Medulla oblongata (tissue), 1 donor: ENCODE data around the gene GOLIM4.

ENCODE experiments used
- DNase-seq: peaks from one replicate; pipeline ENCODE4 v3.0.0-alpha.2; 2015; ENCODE audit errors: extremely low spot score

The GOLIM4 gene

GRCh38 chr3:168100777-168101492, 5.2 kb upstream of the GOLIM4 start:
- DNase-seq: no peak

DNA sequence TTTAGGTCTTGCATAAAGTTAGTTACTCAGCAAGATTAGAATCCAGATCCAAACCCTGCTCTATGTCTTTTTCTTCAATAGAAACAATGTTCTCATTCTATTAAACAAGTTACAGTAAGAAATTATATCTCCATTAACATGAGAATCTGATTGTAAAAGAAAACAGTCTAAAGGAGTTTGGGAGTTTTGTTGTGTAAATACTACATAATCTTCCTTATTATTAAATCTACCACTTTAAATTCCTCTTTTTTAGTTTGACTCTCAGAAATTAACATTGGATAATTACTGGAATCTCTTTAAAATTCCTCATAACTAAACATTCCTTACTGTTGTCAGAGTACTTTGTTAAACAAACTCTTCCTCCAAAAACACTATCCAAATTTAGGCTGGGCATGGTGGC, 1.7 kb upstream of the GOLIM4 start:
- DNase-seq: no peak

GRCh38 chr3:168096210-168096652, 507 bp upstream of the GOLIM4 start:
- DNase-seq: peak; percentile 73

DNA sequence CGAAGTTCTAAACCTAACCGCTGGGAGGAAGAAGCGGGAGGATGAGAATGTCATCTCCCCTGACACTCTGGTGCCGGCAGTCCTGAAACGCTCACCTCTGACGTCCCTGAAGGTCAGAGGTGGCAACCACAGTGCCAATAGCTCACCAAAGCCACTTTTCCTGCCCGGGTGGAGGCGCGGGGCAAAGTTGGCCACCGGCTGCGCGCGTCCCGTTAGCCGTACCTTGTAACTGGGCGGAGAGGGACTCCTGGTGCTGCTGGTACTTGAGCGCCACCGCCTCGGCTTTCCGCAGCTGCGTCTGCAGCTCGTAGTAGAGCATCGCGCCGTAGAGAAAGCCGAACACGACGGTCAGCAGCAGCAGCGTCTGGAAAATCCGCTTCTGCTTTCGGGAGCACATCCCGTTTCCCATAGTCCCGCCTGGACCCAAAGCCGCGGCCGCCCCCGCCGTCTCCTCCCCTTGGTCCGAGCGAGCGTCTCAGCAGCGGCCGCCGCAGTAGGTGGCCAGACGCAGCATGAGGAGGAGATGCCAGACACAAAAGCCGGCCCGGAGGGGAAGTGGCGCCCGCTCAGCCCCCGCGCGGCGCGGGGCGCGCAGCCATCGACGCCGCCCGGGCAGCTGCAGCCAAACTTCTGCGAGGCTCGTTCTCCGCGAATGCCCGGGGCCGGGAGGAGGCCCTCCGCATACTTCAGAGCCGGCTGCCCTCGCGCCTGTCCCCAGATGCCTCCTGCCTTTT, 680 bp downstream of the GOLIM4 start:
- DNase-seq: peak; percentile 66

DNA sequence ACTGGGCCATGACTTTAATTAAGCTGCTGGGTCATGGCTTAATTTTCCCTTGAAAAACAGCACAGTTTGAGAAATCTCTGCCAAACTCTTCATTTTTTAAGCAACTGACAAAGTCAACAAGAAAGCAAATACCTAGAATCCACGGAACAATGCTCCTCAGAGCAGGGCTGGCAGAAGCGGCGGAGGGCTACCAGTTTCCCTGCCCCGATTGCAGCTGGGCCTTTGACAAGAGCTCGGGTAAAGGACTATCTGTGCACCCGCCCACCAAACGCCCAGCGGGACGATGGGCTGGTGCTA, 1.2 kb downstream of the GOLIM4 start:
- peak; percentile 61 for DNase-seq

DNA sequence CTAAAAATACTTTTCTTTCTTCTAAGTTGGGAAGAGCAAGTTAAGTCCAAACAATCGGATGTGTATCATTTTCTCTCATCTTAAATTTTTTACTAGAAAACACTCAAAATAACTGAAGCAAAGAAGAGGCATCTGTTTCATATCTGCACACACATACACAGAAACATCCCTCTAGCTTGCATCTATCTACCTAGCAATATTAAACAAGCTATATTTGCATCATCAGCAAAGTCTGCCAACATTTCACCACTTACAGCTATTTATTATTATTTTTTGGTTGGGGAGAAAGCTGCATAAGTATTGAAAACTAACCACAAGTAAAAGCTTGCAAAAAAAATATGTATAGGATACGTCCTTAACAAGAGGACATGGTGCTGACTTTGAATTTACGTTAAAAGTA, 1.9 kb downstream of the GOLIM4 start:
- no peak for DNase-seq

DNA sequence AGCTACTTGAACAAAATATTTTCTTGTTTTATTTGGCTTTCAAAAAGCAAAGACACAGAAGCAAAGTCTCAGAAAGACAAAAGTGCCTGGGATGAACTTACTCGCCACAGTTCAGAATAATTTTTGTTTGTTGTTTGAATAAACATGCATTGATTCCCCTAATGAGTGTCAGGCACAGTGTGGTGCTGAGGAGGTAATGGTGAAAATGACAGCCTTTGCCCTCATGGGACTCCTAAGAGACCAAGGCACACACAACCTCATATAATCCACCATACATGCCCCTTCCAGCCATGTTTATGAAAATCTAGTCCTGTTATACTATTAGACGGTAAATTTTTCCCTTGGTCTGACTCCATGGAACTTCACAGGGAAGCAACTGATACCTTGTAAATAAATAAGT, 2.5 kb downstream of the GOLIM4 start:
- DNase-seq: peak; percentile 47

GRCh38 chr3:168091941-168092340, 3.8 kb downstream of the GOLIM4 start:
- DNase-seq: no peak

DNA sequence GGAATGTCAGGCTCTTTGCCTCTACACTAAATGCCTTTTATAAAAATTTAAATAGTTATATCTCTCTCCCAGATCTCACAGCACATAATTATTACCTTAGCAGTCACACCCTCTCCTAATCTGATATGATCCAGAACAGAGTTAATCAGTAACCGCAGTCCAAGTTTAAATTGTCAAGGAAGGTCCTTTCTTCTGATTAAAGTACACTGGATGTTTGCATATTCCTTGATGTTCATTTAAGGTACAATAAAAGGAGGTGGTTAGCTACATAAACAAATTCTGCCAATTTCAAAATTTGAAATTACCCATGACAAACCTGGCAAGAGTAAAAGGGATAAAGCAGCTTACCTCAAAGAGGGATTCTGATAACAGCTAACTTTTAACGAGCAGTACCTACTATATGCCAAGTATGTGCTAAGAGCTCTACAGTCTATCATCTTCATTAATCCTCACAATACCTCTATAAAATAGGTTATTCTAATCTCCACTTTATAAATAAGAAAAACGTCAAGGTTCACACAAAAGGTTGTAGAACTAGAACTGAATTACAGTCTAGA, 4.3 kb downstream of the GOLIM4 start:
- no peak for DNase-seq

GRCh38 chr3:168090306-168091085, 5.2 kb downstream of the GOLIM4 start:
- no peak for DNase-seq

DNA sequence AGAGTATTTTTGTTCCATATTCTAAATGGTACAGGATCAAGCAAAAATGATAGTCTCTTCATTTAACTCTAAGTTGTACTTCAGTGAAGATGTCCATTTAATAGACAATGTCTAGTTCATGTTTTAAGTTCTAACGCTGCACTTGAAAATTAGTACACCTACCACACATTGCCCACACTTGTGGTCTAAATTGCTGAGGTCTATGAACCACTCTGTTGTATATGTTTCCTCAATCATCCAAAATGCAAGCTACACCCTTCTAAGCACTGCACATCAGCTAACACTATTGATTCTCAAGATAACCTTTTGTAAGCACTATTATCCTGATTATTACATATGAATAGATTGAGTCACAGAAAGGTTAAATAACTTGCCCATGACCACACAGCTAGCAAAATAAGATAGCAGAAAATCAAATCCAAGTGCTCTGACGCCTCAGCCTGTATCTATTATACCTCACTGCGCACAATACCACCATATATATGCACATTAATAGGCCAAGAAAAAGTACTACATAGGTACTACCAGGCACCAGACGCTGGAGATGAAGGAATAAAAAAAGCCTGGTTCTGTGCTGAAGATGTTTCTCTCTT, 6.4 kb downstream of the GOLIM4 start:
- no peak for DNase-seq

DNA sequence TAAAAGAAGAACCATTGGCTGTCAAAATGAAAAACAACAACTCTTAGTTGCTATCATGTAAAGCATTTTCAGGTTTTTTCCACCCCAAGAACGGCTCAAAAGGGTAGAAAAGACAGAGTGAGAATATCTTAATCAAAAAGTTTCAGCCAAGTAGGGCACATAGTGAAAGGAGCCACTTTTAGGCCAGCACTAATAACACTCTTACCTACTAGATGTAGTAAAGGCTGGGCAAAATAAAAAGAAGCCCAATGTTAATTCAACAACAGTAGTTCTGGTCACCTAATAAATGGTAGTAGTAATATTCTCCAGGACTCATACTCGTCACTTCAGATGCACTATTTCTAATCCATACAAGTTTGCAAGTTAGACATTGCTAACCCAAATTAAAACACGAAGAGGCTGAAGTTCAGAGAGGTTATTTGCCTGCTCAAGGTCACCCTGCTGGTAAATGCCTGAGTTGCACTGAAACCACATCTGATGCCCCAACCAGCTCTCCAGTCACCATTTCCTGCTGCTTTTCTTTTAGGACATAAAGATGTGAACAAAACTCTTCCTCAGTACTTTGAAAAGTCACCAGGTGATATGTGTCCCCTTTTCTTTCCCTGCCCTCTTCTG, 7.5 kb downstream of the GOLIM4 start:
- DNase-seq: no peak

- no peak for DNase-seq
These were observed 8.2 kb downstream of the GOLIM4 start for GRCh38 chr3:168087539-168087938.

- no peak for DNase-seq
These were observed 9.0 kb downstream of the GOLIM4 start for GRCh38 chr3:168086541-168087260.

DNA sequence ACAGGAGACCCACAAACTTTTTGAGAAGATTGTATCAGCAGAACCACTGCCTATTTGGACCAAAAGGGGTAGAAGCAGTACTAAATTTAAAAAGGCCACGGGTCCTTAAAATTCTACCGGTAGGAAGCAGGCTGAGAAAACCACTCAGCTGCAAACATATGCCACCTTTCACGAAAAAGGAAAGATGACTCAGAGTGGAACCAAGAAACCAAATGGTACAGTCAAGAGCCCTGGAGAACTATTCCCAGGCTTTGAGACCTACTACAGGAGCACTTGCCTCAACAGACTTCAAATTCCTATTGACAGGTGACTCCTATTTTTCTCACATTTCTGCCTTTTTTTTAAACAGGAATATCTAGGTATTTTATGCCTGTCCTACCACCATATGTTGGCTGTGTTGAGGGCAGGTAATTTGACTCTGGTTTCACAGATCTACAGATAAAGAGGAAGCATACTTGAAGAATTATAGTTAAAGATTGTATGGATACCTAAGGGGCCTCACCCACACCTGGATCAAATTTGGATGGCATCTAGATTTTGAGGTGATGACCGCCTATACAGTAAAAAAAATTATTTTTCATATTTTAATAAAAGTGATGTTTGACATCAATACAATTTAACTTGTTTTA, 10.1 kb downstream of the GOLIM4 start:
- DNase-seq: no peak

DNA sequence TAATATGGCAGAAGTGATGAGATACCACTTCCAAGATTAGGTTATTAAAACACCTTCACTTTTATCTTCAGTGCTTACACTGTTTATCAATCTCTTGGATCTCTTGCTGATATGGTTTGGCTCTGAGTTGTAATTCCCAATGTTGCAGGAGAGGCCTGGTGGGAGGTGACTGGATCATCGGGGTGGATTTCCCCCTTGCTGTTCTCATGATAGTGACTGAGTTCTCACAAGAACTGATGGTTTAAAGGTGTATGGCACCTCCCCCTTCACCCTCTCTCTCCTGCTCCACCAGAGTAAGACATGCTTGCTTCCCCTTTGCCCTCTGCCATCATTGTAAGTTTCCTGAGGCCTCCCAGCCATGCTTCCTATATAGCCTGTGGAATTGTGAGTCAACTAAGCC, 11.8 kb downstream of the GOLIM4 start:
- DNase-seq: no peak

GRCh38 chr3:168081856-168082255, 13.9 kb downstream of the GOLIM4 start:
- no peak for DNase-seq

DNA sequence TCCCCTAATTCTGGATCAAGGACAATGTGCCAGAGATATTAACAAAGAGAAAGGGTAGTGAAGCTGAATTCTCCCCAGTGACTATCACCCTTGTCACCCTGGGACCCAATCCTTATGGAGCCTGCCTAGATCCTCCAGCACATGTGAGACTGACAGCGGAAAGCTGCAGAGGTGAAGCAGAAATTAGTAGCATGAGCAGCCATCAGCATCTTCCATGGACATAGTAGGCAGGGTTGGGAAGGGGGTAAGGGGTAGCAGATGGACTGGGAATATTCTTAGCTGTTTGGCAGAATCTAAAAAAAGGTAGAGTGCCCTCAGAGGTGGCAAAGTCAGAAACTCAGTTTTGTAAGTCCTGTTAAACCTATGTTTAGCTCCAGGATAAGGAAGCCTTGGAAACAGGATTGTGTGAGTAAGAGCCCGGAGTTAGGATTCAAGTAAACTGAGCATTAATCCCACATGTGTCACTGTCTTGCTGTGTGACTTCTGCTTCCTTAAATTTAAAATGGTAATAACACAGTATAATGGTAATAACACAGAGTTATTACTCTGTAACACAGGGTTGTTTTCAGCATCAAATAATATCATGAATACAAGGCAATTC, 14.5 kb downstream of the GOLIM4 start:
- no peak for DNase-seq

DNA sequence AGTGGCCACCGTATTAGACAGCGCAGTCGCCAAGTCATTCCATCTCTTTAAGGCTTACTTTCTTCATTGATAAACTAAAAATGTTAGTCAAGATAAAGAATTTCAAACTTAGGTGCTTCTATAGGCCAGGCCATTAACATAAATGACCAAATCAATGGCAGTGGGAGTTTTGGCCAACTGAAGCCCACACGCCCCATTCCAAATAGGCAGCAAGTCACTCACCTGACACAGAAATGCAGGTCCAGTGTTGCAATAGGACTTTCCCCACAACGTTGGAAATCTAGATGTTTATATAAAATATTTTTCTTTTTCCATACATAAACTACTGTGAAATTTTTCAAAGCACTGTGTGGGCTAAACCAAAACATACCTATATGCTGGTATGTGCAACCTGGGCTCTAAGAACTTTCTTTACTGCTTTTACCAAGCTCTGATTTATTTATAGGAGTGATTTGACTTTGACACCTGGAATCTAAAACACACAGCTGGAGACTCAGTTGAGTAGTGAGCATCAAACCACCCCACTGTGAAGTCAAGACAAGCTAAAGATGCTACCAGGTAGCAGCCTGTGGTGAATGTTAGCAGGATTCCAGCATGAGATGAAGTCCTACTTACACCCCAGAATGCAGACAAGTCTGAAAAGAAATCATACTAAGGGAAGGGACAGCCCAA, 15.1 kb downstream of the GOLIM4 start:
- DNase-seq: no peak

GRCh38 chr3:168080022-168080421, 15.7 kb downstream of the GOLIM4 start:
- DNase-seq: no peak
